ENCODE data around the gene TYW5. TPM values are rescaled to one million over a fixed set of nuclear protein-coding genes. Genes with fewer than 3 reads are reported as not detected.
A peak's percentile ranks its signal among the peaks of the same experiment; 100 is the strongest.
"Not testable (repeated sequence)": the region's sequence is repeated elsewhere in the genome, so short reads cannot be mapped to it uniquely, and the experiment has no call there.

Gene TYW5
- total RNA-seq, 2 donors from 2014 or later: 9.4 to 15.7 TPM

DNA sequence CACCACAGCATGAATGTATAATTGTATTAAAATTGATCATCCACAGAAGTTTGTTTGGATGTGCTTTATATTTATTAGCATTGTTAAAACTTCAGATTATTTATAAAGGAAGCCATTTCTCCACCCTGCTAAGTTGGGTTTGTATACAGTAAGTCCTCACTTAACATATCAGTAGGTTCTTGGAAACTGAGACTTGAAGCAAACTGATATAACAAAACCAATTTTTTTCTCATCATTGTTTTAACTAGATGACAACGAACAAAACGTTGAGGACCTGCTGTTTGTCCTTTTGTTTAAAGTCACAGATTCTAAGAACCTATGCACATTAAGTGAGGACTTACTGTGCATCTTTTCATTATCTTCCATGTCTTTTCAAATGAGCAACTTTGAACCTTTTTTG lies 27.1 kb downstream of the TYW5 start:
- ATAC-seq (no peak), DNase-seq (no peak)
- H3K4me3 Mint-ChIP-seq: no peak overlapping the region
- no peaks in the 10 kb centered on the region for H3K9me3 ChIP-seq (ENCODE audit: control insufficient read depth, low read length, poor library complexity, severe bottlenecking)
- no peaks in the 10 kb centered on the region for H3K36me3 Mint-ChIP-seq (ENCODE audit: low read depth)
- no peaks in the 10 kb centered on the region for H3K27me3 Mint-ChIP-seq
- peaks cover 8% of the 10 kb centered on the region for H3K4me1 Mint-ChIP-seq
- H3K27ac Mint-ChIP-seq: no peak overlapping the region

DNA sequence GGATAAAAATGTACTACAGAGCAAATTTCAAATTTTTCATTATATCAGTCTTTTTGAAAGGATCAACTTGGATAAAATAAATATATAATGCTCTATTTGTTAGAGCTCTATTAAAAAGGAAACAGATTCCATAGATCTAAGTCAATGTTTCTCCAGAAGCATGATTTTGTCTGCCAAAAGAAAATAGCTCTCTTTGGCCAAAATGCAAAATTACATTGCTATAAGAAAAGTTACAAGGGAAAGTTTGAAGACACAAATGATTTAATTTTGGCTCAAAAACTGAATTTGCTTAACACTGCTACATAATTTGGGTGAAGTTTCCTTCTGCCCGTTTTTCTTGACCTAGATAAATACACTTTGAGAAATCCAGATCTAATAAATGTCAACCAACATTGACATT lies 28.5 kb downstream of the TYW5 start:
- Mint-ChIP-seq H3K36me3 (ENCODE audit: low read depth) (no peaks in the 10 kb centered on the region), H3K27me3 (no peaks in the 10 kb centered on the region), H3K4me1 (peaks cover 12% of the 10 kb centered on the region), H3K4me3 (no peak overlapping the region), H3K27ac (peak overlapping the region; percentile 2)
- H3K9me3 ChIP-seq (ENCODE audit: control insufficient read depth, low read length, poor library complexity, severe bottlenecking): no peaks in the 10 kb centered on the region
- ATAC-seq: no peak
- no peak for DNase-seq

DNA sequence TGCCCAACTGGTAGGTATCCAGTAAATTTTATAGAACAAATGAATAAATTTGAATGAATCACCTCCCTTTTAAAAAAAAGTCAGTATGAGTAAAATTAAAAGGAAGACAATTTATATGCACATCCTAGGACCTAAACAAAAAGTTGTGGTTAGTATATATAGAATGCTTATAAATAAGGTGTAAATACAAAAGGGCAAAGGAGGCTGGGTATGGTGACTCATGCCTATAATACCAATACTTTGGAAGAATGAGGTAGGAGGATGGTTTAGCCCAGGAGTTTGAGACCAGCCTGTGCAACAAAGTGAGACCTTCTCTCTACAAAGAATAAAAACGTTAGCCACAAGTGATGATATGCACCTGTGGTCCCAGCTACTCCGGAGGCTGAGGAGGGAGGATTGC lies 31.4 kb downstream of the TYW5 start:
- no peaks in the 10 kb centered on the region for H3K27me3 Mint-ChIP-seq
- peak overlapping the region; percentile 11 for H3K27ac Mint-ChIP-seq
- H3K36me3 Mint-ChIP-seq (ENCODE audit: low read depth): no peaks in the 10 kb centered on the region
- no peaks in the 10 kb centered on the region for H3K9me3 ChIP-seq (ENCODE audit: control insufficient read depth, low read length, poor library complexity, severe bottlenecking)
- H3K4me1 Mint-ChIP-seq: peaks cover 12% of the 10 kb centered on the region
- ATAC-seq (no peak), DNase-seq (no peak)
- no peak overlapping the region for H3K4me3 Mint-ChIP-seq

DNA sequence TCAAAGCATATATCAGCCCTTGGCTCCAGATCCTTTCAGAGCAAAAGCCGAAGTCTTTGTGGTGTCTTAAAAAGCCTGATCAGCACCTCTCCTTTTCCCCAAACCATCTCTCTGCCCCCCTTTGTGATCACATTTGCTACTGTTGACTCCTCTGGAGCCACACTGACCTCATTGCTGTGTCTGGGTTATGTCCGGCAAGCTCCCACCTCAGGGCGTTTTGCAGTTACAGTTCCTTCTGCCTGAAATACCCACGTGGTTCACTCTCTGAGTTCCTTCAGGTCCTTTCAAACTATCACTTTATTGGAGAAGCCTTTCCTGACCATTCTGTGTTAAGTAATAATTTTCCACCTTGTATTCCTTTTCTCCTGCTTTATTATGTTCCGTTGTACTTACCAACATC lies 32.4 kb downstream of the TYW5 start:
- ATAC-seq: no peak
- H3K9me3 ChIP-seq (ENCODE audit: control insufficient read depth, low read length, poor library complexity, severe bottlenecking): no peaks in the 10 kb centered on the region
- no peak for DNase-seq
- Mint-ChIP-seq H3K36me3 (ENCODE audit: low read depth) (peaks cover 2% of the 10 kb centered on the region), H3K4me1 (peaks cover 14% of the 10 kb centered on the region), H3K27ac (no peak overlapping the region), H3K27me3 (no peaks in the 10 kb centered on the region), H3K4me3 (no peak overlapping the region)

DNA sequence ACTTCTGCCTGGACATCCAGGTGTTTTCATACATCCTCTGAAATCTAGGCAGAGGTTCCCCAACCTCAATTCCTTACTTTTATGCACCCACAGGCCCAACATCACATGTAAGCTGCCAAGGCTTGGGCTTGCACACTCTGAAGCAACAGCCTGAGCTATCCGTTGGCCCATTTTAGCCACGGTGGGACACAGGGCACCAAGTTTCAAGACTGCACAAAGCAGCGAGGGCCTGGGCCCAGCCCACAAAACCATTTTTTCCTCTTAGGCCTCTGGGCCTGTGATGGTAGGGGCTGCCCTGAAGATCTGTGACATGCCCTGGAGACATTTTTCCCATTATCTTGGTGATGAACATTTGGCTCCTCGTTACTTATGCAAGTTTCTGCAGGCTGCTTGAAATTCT lies 38.3 kb downstream of the TYW5 start:
- ATAC-seq: no peak
- no peak overlapping the region for H3K4me3 Mint-ChIP-seq

DNA sequence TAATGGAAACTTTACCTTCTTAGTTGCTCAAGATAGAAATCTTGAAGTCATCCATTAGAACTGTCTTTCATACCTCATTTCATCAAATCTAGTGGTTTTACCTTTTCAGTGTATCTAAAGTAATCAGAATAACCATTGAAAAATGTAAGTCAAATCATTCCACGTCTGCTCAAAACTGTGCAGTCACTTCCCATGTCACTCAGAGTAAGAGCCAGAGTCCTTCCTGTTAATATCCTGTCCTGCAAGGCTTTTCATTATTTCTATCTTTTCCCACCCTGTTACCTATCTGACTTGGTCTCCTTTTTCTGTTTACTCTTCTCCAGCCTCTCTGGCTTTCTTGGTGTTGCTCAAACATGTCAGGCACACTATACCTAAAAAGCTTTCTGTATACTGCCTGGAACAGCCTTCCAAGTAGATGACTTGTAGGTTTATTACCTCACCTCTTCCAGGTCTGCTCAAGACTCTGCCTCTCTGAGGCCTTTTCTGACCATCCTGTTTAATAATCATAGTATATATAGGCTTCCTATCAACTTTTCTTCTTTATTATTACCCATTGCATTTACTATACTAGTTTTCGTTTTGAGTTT lies 40.8 kb downstream of the TYW5 start:
- no peak for ATAC-seq
- Mint-ChIP-seq H3K27ac (peak overlapping the region; percentile 72), H3K36me3 (ENCODE audit: low read depth) (peaks cover 6% of the 10 kb centered on the region), H3K27me3 (no peaks in the 10 kb centered on the region), H3K4me3 (peak overlapping the region; percentile 51), H3K4me1 (peaks cover 34% of the 10 kb centered on the region)
- DNase-seq: no peak
- H3K9me3 ChIP-seq (ENCODE audit: control insufficient read depth, low read length, poor library complexity, severe bottlenecking): no peaks in the 10 kb centered on the region

More for the DNA sequence above, 38.3 kb downstream of the TYW5 start:
- no peaks in the 10 kb centered on the region for H3K9me3 ChIP-seq (ENCODE audit: control insufficient read depth, low read length, poor library complexity, severe bottlenecking)
- no peak overlapping the region for H3K27ac Mint-ChIP-seq
- DNase-seq: no peak
- H3K27me3 Mint-ChIP-seq: no peaks in the 10 kb centered on the region
- H3K4me1 Mint-ChIP-seq: peaks cover 26% of the 10 kb centered on the region
- H3K36me3 Mint-ChIP-seq (ENCODE audit: low read depth): peaks cover 2% of the 10 kb centered on the region

DNA sequence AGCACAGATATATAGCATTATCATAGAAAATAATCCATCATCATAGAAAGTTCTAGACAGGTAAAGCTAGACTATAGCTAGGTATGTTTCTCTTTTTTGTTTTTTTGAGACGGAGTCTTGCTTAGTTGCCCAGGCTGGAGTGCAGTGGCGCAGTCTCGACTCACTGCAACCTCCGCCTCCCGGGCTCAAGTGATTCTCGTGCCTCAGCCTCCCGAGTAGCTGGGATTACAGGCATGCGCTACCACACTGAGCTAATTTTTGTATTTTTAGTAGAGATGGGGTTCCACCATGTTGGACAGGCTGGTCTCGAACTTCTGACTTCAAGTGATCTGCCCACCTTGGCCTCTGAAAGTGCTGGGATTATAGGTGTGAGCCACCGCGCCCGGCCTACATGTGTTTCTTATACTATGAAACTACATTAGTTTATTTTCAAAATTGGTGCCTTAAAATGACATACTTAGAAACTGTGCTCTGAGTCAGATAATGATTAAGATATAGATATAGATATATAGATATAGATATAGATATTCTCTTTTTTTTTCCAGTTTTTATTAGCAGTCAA lies 42.7 kb downstream of the TYW5 start:
- DNase-seq; H3K27me3 Mint-ChIP-seq; H3K36me3 Mint-ChIP-seq (ENCODE audit: low read depth); ATAC-seq; H3K9me3 ChIP-seq (ENCODE audit: control insufficient read depth, low read length, poor library complexity, severe bottlenecking); H3K4me3 Mint-ChIP-seq: not testable (repeated sequence)
- Mint-ChIP-seq H3K27ac (peak overlapping the region; percentile 98), H3K4me1 (peaks cover 30% of the 10 kb centered on the region)

DNA sequence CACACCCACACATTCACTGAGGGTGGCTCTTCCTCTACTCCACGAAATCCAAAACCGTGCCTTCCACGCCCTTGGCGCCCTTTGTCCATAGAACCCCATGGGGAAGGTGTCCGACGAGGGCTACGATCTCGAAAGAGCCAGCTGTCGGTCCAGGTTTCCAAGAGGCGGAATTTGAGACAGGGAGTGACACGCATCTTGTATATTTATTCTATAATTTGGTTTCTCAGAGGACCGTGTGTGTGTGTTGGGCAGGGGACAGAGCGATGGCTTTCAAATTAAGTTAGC lies 43.5 kb downstream of the TYW5 start:
- peaks cover 9% of the 10 kb centered on the region for H3K27me3 Mint-ChIP-seq
- peaks cover 4% of the 10 kb centered on the region for H3K36me3 Mint-ChIP-seq (ENCODE audit: low read depth)
- H3K4me3 Mint-ChIP-seq: peak overlapping the region; percentile 100
- ATAC-seq (no peak), DNase-seq (no peak)
- no peaks in the 10 kb centered on the region for H3K9me3 ChIP-seq (ENCODE audit: control insufficient read depth, low read length, poor library complexity, severe bottlenecking)
- peak overlapping the region; percentile 98 for H3K27ac Mint-ChIP-seq
- peaks cover 30% of the 10 kb centered on the region for H3K4me1 Mint-ChIP-seq

DNA sequence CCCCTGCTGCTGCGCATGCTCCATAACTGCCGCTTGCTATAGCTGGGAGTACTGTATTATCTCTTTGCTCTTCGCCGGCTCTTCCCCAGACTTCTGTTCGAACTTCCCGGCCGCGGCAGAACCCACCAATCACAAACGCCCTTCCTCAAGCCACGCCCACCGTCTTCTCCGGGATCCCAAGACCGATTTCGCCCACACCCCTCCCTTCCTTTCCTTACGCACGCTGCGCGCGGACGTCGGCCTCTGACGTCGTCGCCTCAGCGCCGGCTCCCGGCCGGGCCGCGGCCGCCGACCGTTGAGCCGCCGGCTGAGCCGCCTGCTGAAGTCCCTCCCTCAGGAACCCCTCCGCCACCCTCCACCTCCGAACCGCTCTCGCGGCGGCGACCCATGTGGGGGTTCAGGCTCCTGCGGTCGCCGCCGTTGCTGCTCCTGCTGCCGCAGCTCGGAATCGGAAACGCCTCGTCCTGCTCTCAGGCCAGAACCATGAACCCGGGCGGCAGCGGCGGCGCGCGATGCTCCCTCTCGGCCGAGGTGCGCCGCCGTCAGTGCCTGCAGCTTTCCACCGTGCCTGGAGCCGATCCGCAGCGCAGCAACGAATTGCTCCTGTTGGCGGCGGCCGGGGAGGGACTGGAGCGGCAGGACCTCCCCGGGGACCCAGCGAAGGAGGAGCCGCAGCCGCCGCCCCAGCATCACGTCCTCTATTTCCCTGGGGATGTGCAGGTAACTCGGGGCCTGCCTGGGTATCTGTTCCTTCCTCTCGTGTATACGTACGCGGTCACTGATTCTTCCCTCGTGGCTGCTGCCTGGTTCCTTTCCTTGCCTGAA lies 44.0 kb downstream of the TYW5 start, which contains the start of gene C2orf69:
C2orf69 (plus strand) TSS at position 242 of the 825 bp plus-strand sequence; CDS start at position 388, 146 bp downstream.
- Mint-ChIP-seq H3K4me1 (peaks cover 30% of the 10 kb centered on the region), H3K4me3 (peak within 1 kb of the TSS; percentile 100)
- peak; percentile 80 to 88 (median 81) for DNase-seq

DNA sequence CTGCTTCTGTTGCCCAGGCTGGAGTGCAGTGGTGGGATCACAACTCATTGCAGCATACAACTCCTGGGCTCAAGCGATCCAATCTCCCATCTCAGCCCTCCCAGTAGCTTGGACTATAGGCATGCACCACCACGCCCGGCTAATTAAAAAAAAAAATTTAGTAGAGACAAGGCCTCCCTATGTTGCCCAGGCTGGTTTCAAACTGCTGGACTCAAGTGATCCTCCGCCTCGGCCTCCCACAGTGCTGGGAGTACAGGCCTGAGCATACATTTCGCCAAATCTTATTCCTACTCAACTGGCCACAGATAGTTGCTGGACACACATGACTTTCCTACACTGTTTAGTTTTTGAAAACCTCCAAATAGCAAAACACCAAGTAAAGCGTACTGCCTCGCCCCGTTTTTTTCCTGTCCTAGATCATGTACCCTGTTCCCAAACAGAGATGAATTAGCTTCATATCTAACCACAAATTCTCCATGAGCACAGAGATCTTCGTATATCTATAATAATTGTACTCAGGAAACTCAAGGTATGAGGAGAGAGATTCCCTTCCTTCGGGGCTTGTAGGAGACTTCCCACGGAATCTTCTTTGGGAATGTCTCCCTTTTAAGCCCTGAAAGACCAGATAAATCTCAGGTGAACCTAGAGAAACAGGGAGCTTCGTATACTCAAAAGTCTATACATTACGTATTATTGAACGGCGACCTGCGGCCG lies 44.8 kb downstream of the TYW5 start:
- Mint-ChIP-seq H3K36me3 (ENCODE audit: low read depth) (peaks cover 4% of the 10 kb centered on the region), H3K4me1 (peaks cover 30% of the 10 kb centered on the region), H3K4me3 (peak overlapping the region; percentile 100), H3K27me3 (peaks cover 18% of the 10 kb centered on the region), H3K27ac (peak overlapping the region; percentile 98)
- ATAC-seq: no peak
- no peak for DNase-seq
- no peaks in the 10 kb centered on the region for H3K9me3 ChIP-seq (ENCODE audit: control insufficient read depth, low read length, poor library complexity, severe bottlenecking)

More for the DNA sequence above, 44.0 kb downstream of the TYW5 start, which contains the start of gene C2orf69:
- H3K9me3 ChIP-seq (ENCODE audit: control insufficient read depth, low read length, poor library complexity, severe bottlenecking): no peaks in the 10 kb centered on the region
- ATAC-seq: peak; percentile 85
- peaks cover 12% of the 10 kb centered on the region for H3K27me3 Mint-ChIP-seq
- peak within 1 kb of the TSS; percentile 98 for H3K27ac Mint-ChIP-seq
- peaks cover 4% of the 10 kb centered on the region for H3K36me3 Mint-ChIP-seq (ENCODE audit: low read depth)

DNA sequence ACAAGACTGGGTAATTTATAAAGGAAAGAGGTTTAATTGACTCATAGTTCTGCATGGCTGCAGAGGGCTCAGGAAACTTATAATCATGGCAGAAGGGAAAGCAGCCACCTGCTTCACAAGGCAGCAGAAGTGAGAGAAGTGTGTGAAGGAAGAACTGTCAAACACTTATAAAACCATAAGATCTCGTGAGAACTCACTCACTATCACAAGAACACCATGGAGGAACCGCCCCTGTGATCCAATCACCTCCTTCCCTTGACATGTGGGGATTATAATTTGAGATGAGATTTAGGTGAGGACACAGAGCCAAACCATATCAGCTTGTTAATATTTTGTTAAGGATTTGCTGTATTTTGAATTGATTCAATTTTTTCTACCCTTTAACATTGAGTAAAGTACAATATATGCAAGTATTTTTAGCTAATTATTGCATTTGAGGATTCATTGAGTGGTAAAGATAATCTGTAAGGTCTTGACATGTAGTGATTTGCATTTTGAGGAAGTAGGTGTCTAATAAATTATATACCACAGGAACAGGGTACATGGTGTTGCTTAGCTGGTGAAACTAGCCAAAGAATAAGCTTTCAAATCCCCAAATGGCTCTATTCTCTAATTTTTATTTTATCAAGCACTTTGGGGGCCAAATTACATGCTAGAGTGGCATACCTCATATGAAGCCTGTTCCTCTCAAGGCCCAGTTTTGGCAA lies 48.1 kb downstream of the TYW5 start:
- H3K27ac Mint-ChIP-seq: no peak overlapping the region
- DNase-seq: no peak
- no peak for ATAC-seq

DNA sequence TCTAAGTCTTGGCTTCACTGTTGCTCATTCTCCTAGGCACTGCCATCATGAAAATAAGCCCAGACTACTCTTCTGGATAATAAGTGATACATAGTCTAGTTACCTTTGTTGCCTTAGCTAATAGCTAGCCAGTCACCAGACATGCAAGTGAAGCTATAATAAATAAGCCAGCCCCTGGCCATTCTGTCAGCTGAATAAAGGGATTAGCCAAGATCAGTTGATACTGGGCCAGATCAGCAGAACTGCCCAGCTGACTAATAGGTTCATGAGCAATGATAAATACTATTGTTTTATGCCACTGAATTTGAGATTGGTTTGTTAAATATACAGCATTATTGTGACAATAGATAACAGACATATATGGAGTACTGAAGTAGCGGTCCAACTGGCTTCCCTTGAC lies 52.2 kb downstream of the TYW5 start:
- Mint-ChIP-seq H3K27me3 (peaks cover 42% of the 10 kb centered on the region), H3K4me3 (no peak overlapping the region), H3K27ac (no peak overlapping the region), H3K36me3 (ENCODE audit: low read depth) (no peaks in the 10 kb centered on the region), H3K4me1 (no peaks in the 10 kb centered on the region)
- H3K9me3 ChIP-seq (ENCODE audit: control insufficient read depth, low read length, poor library complexity, severe bottlenecking): no peaks in the 10 kb centered on the region
- DNase-seq: no peak
- no peak for ATAC-seq

More for the DNA sequence above, 48.1 kb downstream of the TYW5 start:
- peaks cover 11% of the 10 kb centered on the region for H3K4me1 Mint-ChIP-seq
- H3K36me3 Mint-ChIP-seq (ENCODE audit: low read depth): peaks cover 4% of the 10 kb centered on the region
- H3K9me3 ChIP-seq (ENCODE audit: control insufficient read depth, low read length, poor library complexity, severe bottlenecking): no peaks in the 10 kb centered on the region
- no peak overlapping the region for H3K4me3 Mint-ChIP-seq
- H3K27me3 Mint-ChIP-seq: peaks cover 38% of the 10 kb centered on the region

All from T-helper 17 cell (primary cell).